Heart left ventricle (tissue), 13 donors: ENCODE measurements around the gene ZNF503.

Experiments used
- POLR2A ChIP-seq, 2 donors: fragments of 450-650 bp; IDR thresholded peaks; one replicate each; pipeline ENCODE4 v1.6.1; 2017; ENCODE audit warnings: antibody characterized with exemption in 2 of 2, mild to moderate bottlenecking in 2 of 2, moderate library complexity in 2 of 2
- TF ChIP-seq, protein P1 (sequence below), 12 donors: fragments of 200-600 bp; sonication (generic) in 4 of 12; IDR thresholded peaks; one replicate each; pipeline versions ENCODE4 v1.5.0 to v1.8.0; 2018 to 2022; ENCODE audit warnings: antibody characterized with exemption in 12 of 12, mild to moderate bottlenecking in 5 of 12
- donor health status: ischemic (EF 13 %, LVEDD 7.1; RV severe dilation, severe dysfunction).
- donor health status: DM: no; HTN: yes; CAD: no.
- donor health status: DM: no; HTN: no; CAD: no.
- donor health status: ischemic (EF 25% LVEDD 6.9; RV normal size, moderate dysfunction).
- donor health status: ischemic (EF 25% LVEDD 5.7; RV mildly dilated, moderate dysfunction).
- donor health status: ischemic (EF 35%, LVEDD 5.7; RV mildly dilated, moderate dysfunction).
- donor health status: nonischemic (EF 11% LVEDD 7.7; RV severe dilation, severe dysfunction).
- donor health status: DM: yes; HTN: yes; CAD: no.
- donor health status: PGD.
- donor health status: ischemic (EF 29% LVEDD 5.4; RV normal size, mild dysfunction).
- donor health status: nonischemic (EF 23%, LVEDD 6.1; RV moderate dilation, normal function).

DNA sequence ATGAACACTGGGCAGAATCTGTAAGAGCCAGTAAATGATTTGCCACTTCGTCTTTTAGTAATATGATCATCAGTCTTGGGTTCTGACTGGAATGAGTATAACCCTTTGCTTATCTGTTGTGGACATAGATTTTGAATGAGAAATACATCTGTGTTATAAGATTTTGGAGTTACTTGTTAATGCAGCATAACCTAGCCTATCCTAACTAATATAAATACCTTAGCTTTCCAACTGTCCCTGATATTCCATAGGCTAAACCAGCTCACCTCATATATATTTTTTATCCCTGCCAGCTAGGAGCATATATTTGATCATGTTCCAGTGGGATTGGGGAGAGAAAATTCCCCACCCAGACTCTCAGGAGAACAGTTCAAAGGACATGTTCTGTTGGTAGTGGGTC is 44.9 kb upstream of the ZNF503 start:
- TF ChIP-seq POLR2A (IDR thresholded peaks at IDR 0.05), result no peak
- TF ChIP-seq, protein P1, sequence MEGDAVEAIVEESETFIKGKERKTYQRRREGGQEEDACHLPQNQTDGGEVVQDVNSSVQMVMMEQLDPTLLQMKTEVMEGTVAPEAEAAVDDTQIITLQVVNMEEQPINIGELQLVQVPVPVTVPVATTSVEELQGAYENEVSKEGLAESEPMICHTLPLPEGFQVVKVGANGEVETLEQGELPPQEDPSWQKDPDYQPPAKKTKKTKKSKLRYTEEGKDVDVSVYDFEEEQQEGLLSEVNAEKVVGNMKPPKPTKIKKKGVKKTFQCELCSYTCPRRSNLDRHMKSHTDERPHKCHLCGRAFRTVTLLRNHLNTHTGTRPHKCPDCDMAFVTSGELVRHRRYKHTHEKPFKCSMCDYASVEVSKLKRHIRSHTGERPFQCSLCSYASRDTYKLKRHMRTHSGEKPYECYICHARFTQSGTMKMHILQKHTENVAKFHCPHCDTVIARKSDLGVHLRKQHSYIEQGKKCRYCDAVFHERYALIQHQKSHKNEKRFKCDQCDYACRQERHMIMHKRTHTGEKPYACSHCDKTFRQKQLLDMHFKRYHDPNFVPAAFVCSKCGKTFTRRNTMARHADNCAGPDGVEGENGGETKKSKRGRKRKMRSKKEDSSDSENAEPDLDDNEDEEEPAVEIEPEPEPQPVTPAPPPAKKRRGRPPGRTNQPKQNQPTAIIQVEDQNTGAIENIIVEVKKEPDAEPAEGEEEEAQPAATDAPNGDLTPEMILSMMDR (IDR thresholded peaks at IDR 0.05), result no peak
